GM19468 (cell line): Measurements from ENCODE around the gene MAMDC4.
A peak's percentile ranks its signal among the peaks of the same experiment; 100 is the strongest.
"Not testable (repeated sequence)": the region's sequence is repeated elsewhere in the genome, so short reads cannot be mapped to it uniquely, and the experiment has no call there.

ENCODE experiments used
- ATAC-seq: cut with Tn5 transposase; IDR thresholded peaks from one replicate; pipeline ENCODE4 v1.9.1; 2021; ENCODE audit warnings: mild to moderate bottlenecking, moderate library complexity, moderate number of reproducible peaks; ENCODE audit not compliant: unreplicated experiment; ENCODE audit errors: extremely low read depth

The MAMDC4 gene

GRCh38 chr9:136837856-136838277 lies 14.3 kb upstream of the MAMDC4 start:
- ATAC-seq: not testable (repeated sequence)

DNA sequence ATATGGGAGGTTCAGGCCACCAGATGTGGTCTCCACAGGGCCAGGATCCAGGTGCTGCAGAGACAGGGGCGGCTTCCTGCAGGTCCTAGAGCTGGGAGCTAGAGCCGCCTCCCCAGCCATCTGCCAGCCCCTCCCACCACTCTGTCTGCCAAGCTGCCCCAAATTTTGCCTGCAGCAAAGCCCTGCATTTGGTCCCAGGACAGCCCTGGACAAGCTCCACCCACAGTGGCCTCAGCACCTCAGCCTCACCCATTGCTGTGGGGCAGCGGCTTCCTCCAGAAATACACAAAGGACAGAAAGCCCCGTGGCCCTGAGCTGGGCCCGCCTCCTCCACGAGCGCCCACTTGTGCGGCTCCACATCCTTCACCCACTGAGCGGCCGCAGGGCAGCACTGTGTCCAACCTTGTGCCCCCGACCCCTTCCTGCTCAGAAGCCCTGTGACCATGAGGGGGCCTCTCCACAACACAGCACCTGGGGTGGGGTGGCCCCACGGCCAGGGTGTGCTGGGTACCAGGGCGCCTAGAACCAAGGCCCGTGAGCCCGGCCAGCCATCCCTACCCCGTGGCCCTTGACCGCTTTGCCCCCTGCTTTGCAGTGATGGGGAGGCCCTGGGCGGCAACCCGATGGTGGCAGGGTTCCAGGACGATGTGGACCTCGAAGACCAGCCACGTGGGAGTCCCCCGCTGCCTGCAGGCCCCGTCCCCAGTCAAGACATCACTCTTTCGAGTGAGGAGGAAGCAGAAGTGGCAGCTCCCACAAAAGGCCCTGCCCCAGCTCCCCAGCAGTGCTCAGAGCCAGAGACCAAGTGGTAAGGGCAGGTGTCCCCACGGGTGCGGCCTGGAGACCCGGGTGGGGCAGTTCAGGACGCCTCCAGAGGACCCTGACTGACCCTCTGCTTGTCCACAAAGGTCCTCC lies 13.6 kb upstream of the MAMDC4 start:
- no peak for ATAC-seq

GRCh38 chr9:136839229-136840139 lies 12.7 kb upstream of the MAMDC4 start:
- no peak for ATAC-seq

GRCh38 chr9:136840140-136840876 lies 11.8 kb upstream of the MAMDC4 start:
- no peak for ATAC-seq

- ATAC-seq: no peak
These were observed 11.1 kb upstream of the MAMDC4 start for GRCh38 chr9:136840877-136841645.

- ATAC-seq: not testable (repeated sequence)
These were observed 10.3 kb upstream of the MAMDC4 start for GRCh38 chr9:136841646-136842379.

GRCh38 chr9:136842380-136842948 lies 9.7 kb upstream of the MAMDC4 start, which contains the start of gene AJM1:
AJM1 (plus strand) TSS chr9:136842478; CDS start chr9:136844415, 1,937 bp downstream.
- peak; percentile 61 for ATAC-seq

DNA sequence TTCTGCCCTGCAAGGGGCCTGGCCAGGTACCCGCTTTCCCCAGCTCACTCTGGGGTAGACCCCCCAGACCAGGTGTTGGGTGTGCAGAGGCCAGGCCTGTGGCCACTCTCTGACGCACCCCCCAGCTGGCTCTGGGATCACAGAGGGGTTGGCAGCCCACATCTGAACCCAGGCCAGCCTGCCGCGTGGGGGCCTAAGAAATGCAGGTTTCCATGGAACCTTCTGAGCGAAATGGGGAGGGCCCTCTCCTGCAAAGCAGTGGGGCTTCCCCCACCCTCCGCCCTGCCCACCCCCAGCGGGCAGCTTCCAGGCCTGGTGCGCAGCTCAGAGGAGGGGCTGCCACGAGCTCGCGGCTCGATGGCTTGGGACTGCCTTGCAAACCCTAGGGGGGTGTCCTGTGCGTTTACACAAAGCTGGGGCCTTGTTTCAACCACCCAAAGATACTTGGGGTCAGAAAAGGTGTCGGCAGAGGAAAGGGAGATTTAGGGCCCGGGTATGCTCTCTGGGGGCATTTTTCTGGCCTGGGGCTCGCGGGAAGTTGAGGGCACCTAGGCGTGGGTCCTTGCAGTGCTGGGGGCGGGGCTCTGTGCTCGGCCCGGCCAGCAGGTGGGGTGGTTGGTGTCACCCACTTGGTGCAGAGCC lies 8.9 kb upstream of the MAMDC4 start:
- ATAC-seq: not testable (repeated sequence)

- ATAC-seq: not testable (repeated sequence)
These were observed 8.1 kb upstream of the MAMDC4 start for GRCh38 chr9:136843801-136844740.

GRCh38 chr9:136844761-136845464 lies 7.2 kb upstream of the MAMDC4 start:
- ATAC-seq: no peak

DNA sequence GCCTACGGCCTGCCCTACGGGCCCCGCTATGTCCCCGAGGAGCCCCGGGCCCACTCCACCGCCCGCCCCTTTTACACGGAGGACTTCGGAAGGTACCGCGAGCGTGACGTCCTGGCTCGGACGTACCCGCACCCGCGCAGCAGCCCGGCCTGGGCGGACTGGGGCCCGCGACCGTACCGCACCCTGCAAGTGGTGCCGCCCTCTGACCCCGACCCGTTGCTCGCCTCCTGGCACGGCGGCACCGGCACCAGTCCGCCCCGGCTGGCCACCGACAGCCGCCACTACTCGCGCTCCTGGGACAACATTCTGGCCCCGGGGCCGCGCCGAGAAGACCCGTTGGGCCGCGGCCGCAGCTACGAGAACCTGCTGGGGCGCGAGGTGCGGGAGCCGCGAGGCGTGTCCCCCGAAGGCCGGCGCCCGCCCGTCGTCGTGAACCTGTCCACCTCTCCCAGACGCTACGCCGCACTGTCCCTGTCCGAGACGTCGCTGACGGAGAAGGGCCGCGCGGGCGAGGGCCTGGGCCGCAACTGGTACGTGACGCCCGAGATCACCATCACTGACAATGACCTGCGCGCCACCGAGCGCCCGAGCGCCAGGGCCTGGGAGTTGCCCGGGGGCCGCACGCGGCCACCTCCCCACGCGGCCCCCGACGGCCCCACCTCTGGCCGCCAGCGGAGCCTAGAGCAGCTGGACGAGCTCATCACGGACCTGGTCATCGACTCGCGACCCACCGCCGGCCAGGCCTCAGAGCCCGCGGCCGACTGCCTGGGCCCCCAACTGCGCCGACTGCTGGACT lies 6.5 kb upstream of the MAMDC4 start:
- ATAC-seq: no peak

DNA sequence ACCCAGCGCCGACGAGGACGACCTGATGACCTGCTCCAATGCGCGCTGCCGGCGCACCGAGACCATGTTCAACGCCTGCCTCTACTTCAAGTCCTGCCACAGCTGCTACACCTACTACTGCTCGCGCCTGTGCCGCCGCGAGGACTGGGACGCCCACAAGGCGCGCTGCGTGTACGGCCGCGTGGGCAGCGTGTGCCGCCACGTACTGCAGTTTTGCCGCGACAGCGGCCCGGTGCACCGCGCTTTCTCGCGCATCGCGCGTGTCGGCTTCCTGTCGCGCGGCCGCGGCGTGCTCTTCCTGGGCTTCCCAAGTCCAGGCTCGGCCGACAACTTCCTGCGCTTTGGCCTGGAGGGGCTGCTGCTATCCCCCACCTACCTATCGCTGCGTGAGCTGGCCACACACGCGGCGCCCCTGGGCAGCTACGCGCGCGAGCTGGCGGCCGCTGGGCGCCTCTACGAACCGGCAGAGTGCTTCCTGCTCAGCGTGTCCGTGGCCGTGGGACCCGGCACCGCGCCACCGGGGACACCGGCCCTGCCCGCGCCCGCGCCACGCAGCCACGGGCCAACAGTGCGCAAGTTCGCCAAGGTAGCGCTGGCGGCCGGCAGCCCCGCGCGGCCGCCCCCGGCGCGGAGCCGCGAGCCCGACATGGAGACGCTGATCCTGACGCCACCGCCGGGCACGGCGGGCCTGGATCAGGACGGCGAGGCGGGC lies 5.6 kb upstream of the MAMDC4 start:
- ATAC-seq: no peak

GRCh38 chr9:136847088-136847825 lies 4.9 kb upstream of the MAMDC4 start:
- ATAC-seq: no peak

GRCh38 chr9:136847826-136848392 lies 4.2 kb upstream of the MAMDC4 start:
- ATAC-seq: no peak
